ENCODE measurements around the gene IRAK4. TPM values are rescaled to one million over a fixed set of nuclear protein-coding genes. Genes with fewer than 3 reads are reported as not detected.

The IRAK4 gene
- total RNA-seq, 2 experiments from 2014 or later, result 17.3 to 28.9 TPM

DNA sequence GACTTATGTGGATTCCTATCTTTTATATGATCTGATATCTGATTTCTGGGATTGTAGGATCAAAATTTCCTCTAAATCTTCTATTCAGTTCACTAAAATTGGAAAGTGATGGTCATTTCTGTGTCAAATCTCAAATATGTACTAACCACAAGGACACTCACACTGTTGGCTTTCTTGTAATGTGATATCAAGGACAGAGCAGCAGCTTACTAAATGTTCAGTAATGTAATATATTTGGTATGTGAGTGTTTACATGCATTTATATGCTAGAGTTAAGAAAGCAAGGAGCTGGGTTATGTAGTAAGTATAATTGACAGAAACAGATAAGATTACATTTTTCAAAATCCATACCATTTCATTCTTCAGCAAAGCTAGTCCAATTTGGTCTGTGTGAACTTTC, 16.6 kb upstream of the IRAK4 start:
- ChIA-PET CTCF (ENCODE audit: unreplicated experiment) (no interaction called here), POLR2A (interaction anchor here (1.0 kb wide), 1 partner anchor 17 kb away, joined by 3 read pairs; the partner anchor contains the start of genes IRAK4 and PUS7L)
- BruUV-seq (replicated peaks), result no TSS peak
- H3K4me2 ChIP-seq (ENCODE audit: low read length), result no peak overlapping the region
- peaks cover 73% of the 10 kb centered on the region for H3K36me3 ChIP-seq (ENCODE audit: insufficient read depth, low read length)
- no peaks in the 10 kb centered on the region for H3K4me1 ChIP-seq (ENCODE audit: insufficient read depth, low read length, poor library complexity, severe bottlenecking)
- TF ChIP-seq EZH2phosphoT487 (IDR thresholded peaks at IDR 0.05; ENCODE audit: borderline replicate concordance, low read depth, low read length), result no peak
- TF ChIP-seq, protein P1, sequence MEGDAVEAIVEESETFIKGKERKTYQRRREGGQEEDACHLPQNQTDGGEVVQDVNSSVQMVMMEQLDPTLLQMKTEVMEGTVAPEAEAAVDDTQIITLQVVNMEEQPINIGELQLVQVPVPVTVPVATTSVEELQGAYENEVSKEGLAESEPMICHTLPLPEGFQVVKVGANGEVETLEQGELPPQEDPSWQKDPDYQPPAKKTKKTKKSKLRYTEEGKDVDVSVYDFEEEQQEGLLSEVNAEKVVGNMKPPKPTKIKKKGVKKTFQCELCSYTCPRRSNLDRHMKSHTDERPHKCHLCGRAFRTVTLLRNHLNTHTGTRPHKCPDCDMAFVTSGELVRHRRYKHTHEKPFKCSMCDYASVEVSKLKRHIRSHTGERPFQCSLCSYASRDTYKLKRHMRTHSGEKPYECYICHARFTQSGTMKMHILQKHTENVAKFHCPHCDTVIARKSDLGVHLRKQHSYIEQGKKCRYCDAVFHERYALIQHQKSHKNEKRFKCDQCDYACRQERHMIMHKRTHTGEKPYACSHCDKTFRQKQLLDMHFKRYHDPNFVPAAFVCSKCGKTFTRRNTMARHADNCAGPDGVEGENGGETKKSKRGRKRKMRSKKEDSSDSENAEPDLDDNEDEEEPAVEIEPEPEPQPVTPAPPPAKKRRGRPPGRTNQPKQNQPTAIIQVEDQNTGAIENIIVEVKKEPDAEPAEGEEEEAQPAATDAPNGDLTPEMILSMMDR (conservative IDR thresholded peaks at IDR 0.05; ENCODE audit: low read length), result no peak
- H2AFZ ChIP-seq (ENCODE audit: low read length), result no peak overlapping the region
- H3K27ac ChIP-seq (ENCODE audit: low read depth, low read length, poor library complexity, severe bottlenecking), result no peak overlapping the region
- no peaks in the 10 kb centered on the region for H4K20me1 ChIP-seq (ENCODE audit: insufficient read depth, low read length)
- H3K79me2 ChIP-seq (ENCODE audit: insufficient read depth, low read depth, low read length), result no peaks in the 10 kb centered on the region
- H3K9me2 ChIP-seq (ENCODE audit: insufficient read depth, low read length), result no peaks in the 10 kb centered on the region
- no peak overlapping the region for H3K4me3 ChIP-seq (ENCODE audit: low read depth, low read length, poor library complexity, severe bottlenecking)
- no peak for DNase-seq (ENCODE audit: low spot score)
- no peaks in the 10 kb centered on the region for H3K9me3 ChIP-seq (ENCODE audit: low read length)
- intact Hi-C loops (cut with micrococcal nuclease; ENCODE audit: unreplicated experiment), result no loop called here

DNA sequence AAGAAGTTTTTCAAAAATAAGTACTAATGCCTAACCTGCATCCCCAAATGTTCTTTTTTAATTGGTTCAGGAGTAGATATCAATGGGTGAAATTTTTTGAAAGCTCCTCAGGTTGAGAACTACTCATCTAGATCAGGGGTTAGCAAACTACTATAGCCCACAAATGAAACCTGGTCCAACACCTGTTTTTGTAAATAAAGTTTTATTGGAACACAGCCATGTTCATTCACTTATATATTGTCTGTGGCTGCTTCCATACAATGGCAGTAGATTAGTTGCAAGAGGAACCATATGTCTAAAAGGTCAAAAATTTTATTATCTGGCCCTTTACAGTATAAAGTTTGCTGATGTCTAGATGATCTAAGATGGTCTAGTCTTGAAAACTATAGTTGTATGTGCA, 13.9 kb upstream of the IRAK4 start:
- Histone ChIP-seq H3K4me2 (ENCODE audit: low read length) (no peak overlapping the region), H3K27ac (ENCODE audit: low read depth, low read length, poor library complexity, severe bottlenecking) (no peak overlapping the region), H3K4me1 (ENCODE audit: insufficient read depth, low read length, poor library complexity, severe bottlenecking) (no peaks in the 10 kb centered on the region), H4K20me1 (ENCODE audit: insufficient read depth, low read length) (no peaks in the 10 kb centered on the region), H2AFZ (ENCODE audit: low read length) (no peak overlapping the region), H3K79me2 (ENCODE audit: insufficient read depth, low read depth, low read length) (peaks cover 2% of the 10 kb centered on the region; the same call in 1 of the 2 replicates), H3K9me2 (ENCODE audit: insufficient read depth, low read length) (no peaks in the 10 kb centered on the region), H3K4me3 (ENCODE audit: low read depth, low read length, poor library complexity, severe bottlenecking) (no peak overlapping the region), H3K36me3 (ENCODE audit: insufficient read depth, low read length) (peaks cover 57% of the 10 kb centered on the region), H3K9me3 (ENCODE audit: low read length) (no peaks in the 10 kb centered on the region)
- DNase-seq (ENCODE audit: low spot score), result no peak
- ChIA-PET POLR2A (no interaction called here), CTCF (ENCODE audit: unreplicated experiment) (no interaction called here)
- intact Hi-C loops (cut with micrococcal nuclease; ENCODE audit: unreplicated experiment), result no loop called here
- no TSS peak for BruUV-seq (replicated peaks)
- TF ChIP-seq, protein P1 (conservative IDR thresholded peaks at IDR 0.05; ENCODE audit: low read length), result no peak
- TF ChIP-seq EZH2phosphoT487 (IDR thresholded peaks at IDR 0.05; ENCODE audit: borderline replicate concordance, low read depth, low read length), result no peak

DNA sequence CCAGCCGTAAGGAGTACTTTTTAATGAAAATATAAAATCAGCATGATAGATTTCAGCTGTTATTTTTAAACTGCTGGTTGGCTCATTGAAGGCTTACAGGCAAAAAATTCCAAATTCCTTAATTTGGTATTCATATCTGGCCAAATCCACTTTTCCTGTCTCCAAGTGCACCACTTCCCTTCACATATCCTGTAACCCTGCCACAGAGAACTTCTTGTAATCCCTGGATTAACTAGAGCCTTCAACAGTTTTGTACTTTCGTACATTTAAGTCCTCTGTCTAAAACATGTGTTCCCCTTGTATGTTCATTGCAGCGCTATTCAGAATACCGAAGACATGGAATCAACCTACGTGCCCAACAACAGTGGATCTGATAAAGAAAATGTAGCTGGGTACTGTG, 9.7 kb upstream of the IRAK4 start:
- ChIA-PET POLR2A (no interaction called here), CTCF (ENCODE audit: unreplicated experiment) (no interaction called here)
- Histone ChIP-seq H3K4me3 (ENCODE audit: low read depth, low read length, poor library complexity, severe bottlenecking) (no peak overlapping the region), H3K36me3 (ENCODE audit: insufficient read depth, low read length) (peaks cover 45% of the 10 kb centered on the region), H3K79me2 (ENCODE audit: insufficient read depth, low read depth, low read length) (peaks cover 30% of the 10 kb centered on the region; the same call in 1 of the 2 replicates), H3K27ac (ENCODE audit: low read depth, low read length, poor library complexity, severe bottlenecking) (no peak overlapping the region), H3K4me1 (ENCODE audit: insufficient read depth, low read length, poor library complexity, severe bottlenecking) (peaks cover 17% of the 10 kb centered on the region), H2AFZ (ENCODE audit: low read length) (no peak overlapping the region), H3K9me2 (ENCODE audit: insufficient read depth, low read length) (no peaks in the 10 kb centered on the region), H3K9me3 (ENCODE audit: low read length) (peaks cover 8% of the 10 kb centered on the region; the same call in 1 of the 2 replicates), H3K4me2 (ENCODE audit: low read length) (no peak overlapping the region), H4K20me1 (ENCODE audit: insufficient read depth, low read length) (no peaks in the 10 kb centered on the region)
- no peak for DNase-seq (ENCODE audit: low spot score)
- BruUV-seq (replicated peaks), result no TSS peak
- intact Hi-C loops (cut with micrococcal nuclease; ENCODE audit: unreplicated experiment), result no loop called here
- TF ChIP-seq, protein P1 (conservative IDR thresholded peaks at IDR 0.05; ENCODE audit: low read length), result no peak
- TF ChIP-seq EZH2phosphoT487 (IDR thresholded peaks at IDR 0.05; ENCODE audit: borderline replicate concordance, low read depth, low read length), result no peak

Data from OCI-LY7 (cell line).